NCI-H345 treated with DMSO at 0.1 percent for 48 hours (cell line): ENCODE data around the gene TEX11.
"Not testable (repeated sequence)": the region's sequence is repeated elsewhere in the genome, so short reads cannot be mapped to it uniquely, and the experiment has no call there.

Experiments
- DNase-seq: peaks from one replicate; lab custom pipeline; 2025; ENCODE audit not compliant: unreplicated experiment; lab: John Stamatoyannopoulos, UW

The TEX11 gene

DNA sequence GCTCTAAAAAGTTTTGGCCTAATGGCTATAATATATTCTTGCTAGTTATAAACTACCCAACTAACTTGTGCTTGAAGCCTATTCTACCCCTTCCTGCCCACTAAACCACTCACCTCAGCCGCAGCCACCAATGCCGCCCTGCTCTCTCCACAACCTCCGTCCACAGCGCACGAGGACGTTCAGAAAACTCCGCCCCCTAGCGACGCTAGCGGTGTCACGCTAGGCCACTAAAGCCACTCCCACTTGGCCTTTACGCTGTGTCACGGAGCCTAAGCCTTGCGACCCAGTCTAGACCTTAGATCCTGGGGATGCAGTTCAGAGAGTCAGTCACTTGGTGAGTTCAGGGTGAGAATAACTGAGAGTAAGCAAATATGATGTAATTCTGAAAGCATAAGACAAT is at the start of gene TEX11:
Gene TEX11, minus strand, starts transcription at position 171 of the 400 bp plus-strand sequence. CDS start 922 bp downstream, outside the sequence.
- no peak for DNase-seq

- DNase-seq, result no peak
Observed at GRCh38 chrX:70954871-70955270, 46.4 kb upstream of the TEX11 start.

GRCh38 chrX:70924294-70924911 is 15.9 kb upstream of the TEX11 start:
- DNase-seq, result no peak

DNA sequence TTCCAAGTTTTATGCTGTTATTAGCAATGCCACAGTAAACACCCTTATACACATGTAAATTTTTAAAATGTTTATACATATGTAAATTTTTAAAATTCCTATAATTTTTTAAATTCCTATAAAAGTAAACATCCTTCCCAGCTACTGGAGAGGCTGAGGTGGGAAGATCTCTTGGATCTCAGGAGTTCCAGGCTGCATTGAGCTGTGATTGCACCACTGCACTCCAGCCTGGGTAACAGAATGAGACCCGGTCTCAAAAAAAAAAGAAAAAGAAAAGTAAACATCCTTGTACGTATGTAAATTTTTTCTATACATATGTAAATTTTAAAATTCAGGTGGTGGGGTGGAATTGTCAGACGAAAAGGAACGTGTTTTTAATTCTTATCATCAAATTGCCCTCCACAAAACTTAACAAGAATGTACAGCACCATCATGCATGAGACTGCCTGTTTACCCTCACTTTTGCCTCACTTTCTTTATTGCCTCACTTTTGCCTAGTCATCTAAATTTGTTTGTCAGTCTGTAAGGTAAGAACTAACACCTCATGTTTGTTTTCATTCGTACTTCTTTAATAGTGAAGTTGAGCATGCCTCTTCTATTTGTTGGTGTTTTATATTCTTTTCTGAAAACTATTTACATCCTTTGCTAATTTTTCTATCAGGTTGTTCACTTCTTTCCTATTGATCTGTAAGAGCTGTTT is 14.4 kb upstream of the TEX11 start:
- DNase-seq, result no peak

GRCh38 chrX:70921709-70922352 is 13.3 kb upstream of the TEX11 start:
- no peak for DNase-seq

GRCh38 chrX:70916754-70917153 is 8.2 kb upstream of the TEX11 start:
- no peak for DNase-seq

DNA sequence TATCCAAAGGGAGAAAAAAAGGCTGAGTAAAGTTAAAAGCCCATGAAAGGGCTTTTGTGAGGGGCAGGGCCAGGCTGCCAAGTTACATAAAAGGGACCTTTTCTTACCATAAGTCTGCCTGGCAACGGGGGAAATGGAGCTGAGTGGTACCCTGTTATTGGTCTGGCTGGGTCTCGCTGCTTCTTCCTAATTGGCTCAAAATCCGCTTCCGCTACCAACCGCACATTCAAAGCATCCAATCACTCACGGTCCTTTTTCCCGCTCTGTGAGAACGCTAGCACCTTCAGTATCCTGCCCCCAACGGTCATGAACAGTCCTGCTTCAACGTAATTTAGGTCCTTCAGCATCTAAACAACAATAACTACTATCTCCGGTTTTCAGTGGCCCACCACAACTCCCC is 611 bp downstream of the TEX11 start:
- DNase-seq, result no peak

GRCh38 chrX:70901465-70901864 is 7.0 kb downstream of the TEX11 start:
- DNase-seq, result no peak

DNA sequence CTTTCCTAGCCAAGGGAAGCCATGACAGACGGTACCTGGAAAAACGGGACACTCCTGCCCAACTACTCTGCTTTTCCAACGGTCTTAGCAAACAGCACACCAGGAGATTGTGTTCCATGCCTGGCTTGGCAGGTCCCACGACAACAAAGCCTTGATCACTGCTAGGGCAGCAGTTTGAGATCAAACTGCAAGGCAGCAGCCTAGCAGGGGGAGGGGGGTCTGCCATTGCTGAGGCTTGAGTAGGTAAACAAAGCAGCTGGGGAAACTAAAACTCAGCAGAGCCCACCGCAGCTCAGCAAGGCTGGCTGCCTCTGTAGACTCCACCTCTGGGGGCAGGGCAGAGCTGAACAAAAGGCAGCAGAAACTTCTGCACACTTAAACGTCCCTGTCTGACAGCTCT is 18.1 kb downstream of the TEX11 start:
- not testable (repeated sequence) for DNase-seq

DNA sequence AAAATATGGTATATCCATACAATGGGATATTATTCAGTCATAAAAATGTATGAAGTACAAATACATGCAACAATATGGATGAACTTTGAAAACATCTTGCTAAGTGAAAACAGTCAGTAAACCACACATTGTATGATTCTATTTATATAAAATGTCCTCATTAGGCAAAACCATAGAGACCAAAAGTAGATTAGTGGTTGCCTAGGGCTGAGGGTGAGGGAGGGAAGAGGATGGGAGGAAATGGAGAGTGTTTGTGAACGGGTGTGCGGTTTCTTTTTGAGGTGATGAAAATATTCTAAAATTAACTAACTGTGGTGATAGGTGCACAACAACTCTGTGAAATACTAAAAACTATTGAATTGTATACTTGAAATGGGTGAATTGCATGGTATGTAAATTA is 29.6 kb downstream of the TEX11 start:
- no peak for DNase-seq

GRCh38 chrX:70852294-70852693 is 56.2 kb downstream of the TEX11 start:
- no peak for DNase-seq

DNA sequence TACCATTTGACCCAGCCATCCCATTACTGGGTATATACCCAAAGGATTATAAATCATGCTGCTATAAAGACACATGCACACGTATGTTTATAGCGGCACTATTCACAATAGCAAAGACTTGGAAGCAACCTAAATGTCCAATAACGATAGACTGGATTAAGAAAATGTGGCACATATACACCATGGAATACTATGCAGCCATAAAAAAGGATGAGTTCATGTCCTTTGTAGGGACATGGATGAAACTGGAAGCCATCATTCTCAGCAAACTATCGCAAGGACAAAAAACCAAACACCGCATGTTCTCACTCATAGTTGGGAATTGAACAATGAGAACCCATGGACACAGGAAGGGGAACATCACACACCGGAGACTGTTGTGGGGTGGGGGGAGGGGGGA is 64.4 kb downstream of the TEX11 start:
- DNase-seq, result not testable (repeated sequence)

GRCh38 chrX:70843620-70844019 is 64.9 kb downstream of the TEX11 start:
- DNase-seq, result not testable (repeated sequence)

- DNase-seq, result no peak
Observed at GRCh38 chrX:70834589-70834988, 73.9 kb downstream of the TEX11 start.

GRCh38 chrX:70826715-70827114 is 81.8 kb downstream of the TEX11 start:
- no peak for DNase-seq

GRCh38 chrX:70825366-70825765 is 83.1 kb downstream of the TEX11 start:
- DNase-seq, result no peak

GRCh38 chrX:70808942-70809940 is 99.3 kb downstream of the TEX11 start:
- no peak for DNase-seq

DNA sequence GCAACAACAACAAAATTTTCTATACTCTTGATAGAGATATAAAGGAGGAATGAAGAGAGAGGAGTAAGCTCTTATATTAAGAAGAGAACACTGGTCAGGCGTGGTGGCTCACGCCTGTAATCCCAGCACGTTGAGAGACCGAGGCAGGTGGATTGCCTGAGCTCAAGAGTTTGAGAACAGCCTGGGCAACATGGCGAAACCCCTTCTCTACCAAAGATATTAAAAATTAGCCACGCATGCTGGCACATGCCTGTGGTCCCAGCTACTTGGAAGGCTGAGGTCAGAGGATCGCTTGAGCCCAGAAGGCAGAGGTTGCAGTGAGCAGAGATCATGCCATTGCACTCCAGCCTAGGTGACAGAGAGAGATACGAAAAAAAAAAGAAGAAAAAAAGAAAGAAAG is 102.4 kb downstream of the TEX11 start:
- DNase-seq, result no peak

DNA sequence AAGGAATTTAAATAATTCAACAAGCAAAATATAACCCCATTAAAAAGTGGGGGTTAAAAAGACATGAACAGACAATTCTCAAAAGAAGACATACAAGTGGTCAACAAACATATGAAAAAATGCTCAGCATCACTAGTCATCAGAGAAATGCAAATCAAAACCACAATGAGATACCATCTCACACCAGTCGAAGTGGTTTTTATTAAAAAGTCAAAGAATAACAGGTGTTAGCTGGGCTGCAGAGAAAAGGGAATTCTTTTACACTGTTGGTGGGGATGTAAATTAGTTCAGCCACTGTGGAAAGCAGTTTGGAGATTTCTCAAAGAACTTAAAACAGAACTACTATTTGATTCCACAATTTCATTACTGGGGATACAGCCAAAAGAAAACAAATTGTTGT is 111.8 kb downstream of the TEX11 start:
- not testable (repeated sequence) for DNase-seq

- no peak for DNase-seq
Observed at GRCh38 chrX:70774223-70774622, 134.3 kb downstream of the TEX11 start.

- DNase-seq, result no peak
Observed at GRCh38 chrX:70769659-70770227, 138.8 kb downstream of the TEX11 start.
